GM19468 (cell line): ENCODE data around the gene FOXP1.

Source experiments
- ATAC-seq: cut with Tn5 transposase; IDR thresholded peaks from one replicate; pipeline ENCODE4 v1.9.1; 2021; ENCODE audit warnings: mild to moderate bottlenecking, moderate library complexity, moderate number of reproducible peaks; ENCODE audit not compliant: unreplicated experiment; ENCODE audit errors: extremely low read depth

Gene FOXP1

GRCh38 chr3:71461114-71461513 lies 122.4 kb downstream of the FOXP1 start:
- no peak for ATAC-seq

- no peak for ATAC-seq
Observed at GRCh38 chr3:71458895-71459294, 124.6 kb downstream of the FOXP1 start.

- no peak for ATAC-seq
Observed at GRCh38 chr3:71456826-71457225, 126.7 kb downstream of the FOXP1 start.

GRCh38 chr3:71456156-71456555 lies 127.4 kb downstream of the FOXP1 start:
- ATAC-seq = no peak

- no peak for ATAC-seq
Observed at GRCh38 chr3:71454512-71455403, 128.8 kb downstream of the FOXP1 start.

- ATAC-seq = no peak
Observed at GRCh38 chr3:71453822-71454511, 129.6 kb downstream of the FOXP1 start.

- no peak for ATAC-seq
Observed at GRCh38 chr3:71453319-71453718, 130.2 kb downstream of the FOXP1 start.

- no peak for ATAC-seq
Observed at GRCh38 chr3:71451812-71452211, 131.7 kb downstream of the FOXP1 start.

GRCh38 chr3:71451060-71451459 lies 132.5 kb downstream of the FOXP1 start:
- ATAC-seq = no peak

- no peak for ATAC-seq
Observed at GRCh38 chr3:71450162-71450561, 133.4 kb downstream of the FOXP1 start.

GRCh38 chr3:71447803-71448202 lies 135.7 kb downstream of the FOXP1 start:
- ATAC-seq = no peak

- no peak for ATAC-seq
Observed at GRCh38 chr3:71447197-71447596, 136.3 kb downstream of the FOXP1 start.

GRCh38 chr3:71446734-71447133 lies 136.8 kb downstream of the FOXP1 start:
- no peak for ATAC-seq

GRCh38 chr3:71446260-71446659 lies 137.3 kb downstream of the FOXP1 start:
- no peak for ATAC-seq

GRCh38 chr3:71444861-71445259 lies 138.7 kb downstream of the FOXP1 start:
- ATAC-seq = no peak

GRCh38 chr3:71444028-71444860 lies 139.3 kb downstream of the FOXP1 start:
- ATAC-seq = peak; percentile 96

- no peak for ATAC-seq
Observed at GRCh38 chr3:71443332-71443731, 140.2 kb downstream of the FOXP1 start.

GRCh38 chr3:71442652-71443042 lies 140.9 kb downstream of the FOXP1 start:
- ATAC-seq = no peak

GRCh38 chr3:71441925-71442651 lies 141.4 kb downstream of the FOXP1 start:
- no peak for ATAC-seq
